ENCODE data around the gene OPN1LW. TPM values are rescaled to one million over a fixed set of nuclear protein-coding genes. Genes with fewer than 3 reads are reported as not detected.
"Not testable (repeated sequence)": the region's sequence is repeated elsewhere in the genome, so short reads cannot be mapped to it uniquely, and the experiment has no call there.

The OPN1LW gene
- total RNA-seq, 4 donors from 2014 or later, result not detected

DNA sequence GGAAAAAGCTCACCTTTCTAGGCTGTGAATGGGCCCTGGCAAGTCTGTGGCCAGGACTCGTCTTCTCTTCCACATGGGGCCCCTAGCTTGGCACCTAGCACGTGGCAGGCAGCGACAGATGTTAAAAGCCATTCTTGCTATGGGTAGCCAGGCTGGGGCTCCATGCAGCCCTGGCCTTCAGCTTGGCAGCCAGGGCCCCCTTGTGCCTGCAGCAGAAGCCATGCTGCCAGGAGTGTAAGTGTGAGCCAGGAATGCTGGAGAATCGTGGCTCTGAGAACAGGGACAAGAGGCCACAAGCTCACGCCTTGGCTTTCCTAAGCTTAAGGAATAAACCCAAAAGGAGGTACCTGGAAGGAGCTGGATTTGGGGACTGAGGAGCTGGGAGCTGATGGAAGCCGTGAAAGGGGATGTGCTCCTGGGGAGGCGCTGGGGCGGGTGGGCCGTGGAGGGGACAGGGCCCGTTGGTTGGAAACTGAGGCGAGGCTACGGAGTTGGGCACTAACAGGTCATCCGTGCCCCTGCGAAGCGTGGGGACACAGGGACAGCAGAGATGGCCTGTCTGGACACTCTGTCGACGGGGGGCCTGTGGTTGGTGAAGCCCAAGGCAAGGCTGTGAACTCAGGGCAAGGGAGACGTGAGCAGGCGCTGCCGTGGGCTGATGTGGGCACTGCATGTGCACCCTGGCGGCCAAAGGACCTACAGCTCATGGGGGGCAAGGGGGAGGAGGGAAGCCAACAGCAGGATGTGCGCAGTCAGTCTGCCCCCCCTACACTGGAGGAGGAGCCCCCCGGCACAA is 895 bp upstream of the OPN1LW start:
- ATAC-seq (ENCODE audit: low FRiP score) (no peak), DNase-seq (ENCODE audit: low spot score) (no peak)
- TF ChIP-seq, protein P1, sequence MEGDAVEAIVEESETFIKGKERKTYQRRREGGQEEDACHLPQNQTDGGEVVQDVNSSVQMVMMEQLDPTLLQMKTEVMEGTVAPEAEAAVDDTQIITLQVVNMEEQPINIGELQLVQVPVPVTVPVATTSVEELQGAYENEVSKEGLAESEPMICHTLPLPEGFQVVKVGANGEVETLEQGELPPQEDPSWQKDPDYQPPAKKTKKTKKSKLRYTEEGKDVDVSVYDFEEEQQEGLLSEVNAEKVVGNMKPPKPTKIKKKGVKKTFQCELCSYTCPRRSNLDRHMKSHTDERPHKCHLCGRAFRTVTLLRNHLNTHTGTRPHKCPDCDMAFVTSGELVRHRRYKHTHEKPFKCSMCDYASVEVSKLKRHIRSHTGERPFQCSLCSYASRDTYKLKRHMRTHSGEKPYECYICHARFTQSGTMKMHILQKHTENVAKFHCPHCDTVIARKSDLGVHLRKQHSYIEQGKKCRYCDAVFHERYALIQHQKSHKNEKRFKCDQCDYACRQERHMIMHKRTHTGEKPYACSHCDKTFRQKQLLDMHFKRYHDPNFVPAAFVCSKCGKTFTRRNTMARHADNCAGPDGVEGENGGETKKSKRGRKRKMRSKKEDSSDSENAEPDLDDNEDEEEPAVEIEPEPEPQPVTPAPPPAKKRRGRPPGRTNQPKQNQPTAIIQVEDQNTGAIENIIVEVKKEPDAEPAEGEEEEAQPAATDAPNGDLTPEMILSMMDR (IDR thresholded peaks at IDR 0.05), result no peak

DNA sequence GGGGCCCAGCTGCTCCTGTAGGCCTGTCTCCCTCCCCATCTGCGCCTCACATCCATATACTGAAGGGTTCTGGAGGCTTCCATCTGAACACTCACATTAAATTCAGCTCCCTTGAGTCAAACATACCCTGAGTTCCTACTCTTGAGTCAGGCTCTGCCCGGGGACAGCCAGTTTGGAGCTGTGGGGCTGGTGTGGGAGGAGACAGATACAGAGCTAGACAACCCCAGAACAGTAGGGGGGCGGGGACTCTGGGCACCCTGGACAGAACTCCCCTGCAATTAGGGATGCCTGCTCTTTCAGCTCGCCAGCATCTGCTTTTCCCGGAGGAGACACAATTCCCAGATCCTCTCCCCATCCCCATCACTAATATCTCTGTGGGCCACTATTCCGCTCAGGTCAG is 7.0 kb downstream of the OPN1LW start:
- not testable (repeated sequence) for DNase-seq (ENCODE audit: low spot score); ATAC-seq (ENCODE audit: low FRiP score)

DNA sequence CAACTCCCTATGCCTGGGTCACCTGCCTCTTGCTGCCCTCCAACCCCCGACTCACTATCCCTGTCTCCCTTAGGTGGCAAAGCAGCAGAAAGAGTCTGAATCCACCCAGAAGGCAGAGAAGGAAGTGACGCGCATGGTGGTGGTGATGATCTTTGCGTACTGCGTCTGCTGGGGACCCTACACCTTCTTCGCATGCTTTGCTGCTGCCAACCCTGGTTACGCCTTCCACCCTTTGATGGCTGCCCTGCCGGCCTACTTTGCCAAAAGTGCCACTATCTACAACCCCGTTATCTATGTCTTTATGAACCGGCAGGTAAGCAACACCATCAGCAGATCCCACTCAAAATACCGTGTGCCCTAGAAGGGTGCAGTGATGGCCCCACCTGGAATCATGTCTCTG is 12.2 kb downstream of the OPN1LW start:
- not testable (repeated sequence) for DNase-seq (ENCODE audit: low spot score); ATAC-seq (ENCODE audit: low FRiP score)

DNA sequence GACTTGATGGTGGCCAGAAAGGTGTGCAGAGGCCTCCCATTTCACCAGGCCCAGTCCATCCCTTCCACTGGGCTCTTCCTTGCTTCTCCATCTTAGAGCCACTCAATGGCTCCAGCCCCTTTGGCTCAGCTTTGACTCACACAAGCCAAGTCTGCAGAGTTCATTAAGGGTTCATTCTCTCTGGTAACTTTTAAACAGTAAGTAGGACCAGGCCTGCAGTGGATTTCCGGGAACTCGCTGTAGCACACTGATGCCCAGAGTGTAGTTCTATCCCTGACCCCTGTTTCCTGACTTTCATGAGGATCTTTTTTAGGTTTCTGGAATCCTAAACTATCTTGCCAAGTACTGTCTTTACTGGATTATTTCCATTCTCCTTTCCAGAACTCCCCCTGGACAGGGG is 13.2 kb downstream of the OPN1LW start:
- peak; percentile 41 for ATAC-seq (ENCODE audit: low FRiP score)
- not testable (repeated sequence) for DNase-seq (ENCODE audit: low spot score)

DNA sequence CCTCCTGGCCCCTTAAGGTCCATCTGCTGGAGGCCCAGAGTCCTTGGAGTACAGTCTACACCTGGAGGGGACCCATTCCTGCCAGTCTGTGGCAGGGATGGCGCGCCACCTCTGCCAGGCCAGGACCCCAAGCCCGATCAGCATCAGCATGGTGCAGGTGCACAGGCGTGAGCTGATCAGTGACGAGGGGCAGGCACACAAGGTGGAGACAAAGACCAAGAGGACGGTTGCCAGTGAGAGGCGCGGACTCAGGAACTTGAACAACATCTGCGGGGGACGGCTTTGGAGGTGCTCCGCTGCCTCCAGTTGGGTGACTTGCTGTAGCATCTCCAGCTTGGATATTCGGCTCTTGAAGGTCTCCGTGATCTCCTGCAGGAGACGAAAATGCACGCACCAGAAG is 15.3 kb downstream of the OPN1LW start:
- not testable (repeated sequence) for ATAC-seq (ENCODE audit: low FRiP score); DNase-seq (ENCODE audit: low spot score)

DNA sequence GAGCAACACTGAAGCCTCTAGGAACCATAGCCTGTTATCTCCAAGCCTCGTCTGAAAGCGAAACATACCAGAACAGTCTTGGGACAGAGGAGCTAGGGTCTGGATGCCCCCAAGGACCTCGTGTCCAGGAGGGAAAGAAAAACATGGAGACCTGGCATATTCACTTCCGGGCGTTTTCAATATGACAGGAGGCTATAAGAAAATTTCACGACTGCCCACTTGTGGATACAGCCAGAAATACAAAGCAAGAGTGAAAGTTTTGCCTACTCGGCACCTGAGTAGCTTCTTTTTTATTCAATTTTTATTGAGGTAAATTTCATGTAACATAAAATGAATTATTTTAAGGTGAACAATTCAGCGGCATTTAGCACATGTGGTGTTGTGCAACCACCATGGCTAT is 20.9 kb downstream of the OPN1LW start:
- DNase-seq (ENCODE audit: low spot score); ATAC-seq (ENCODE audit: low FRiP score): not testable (repeated sequence)

DNA sequence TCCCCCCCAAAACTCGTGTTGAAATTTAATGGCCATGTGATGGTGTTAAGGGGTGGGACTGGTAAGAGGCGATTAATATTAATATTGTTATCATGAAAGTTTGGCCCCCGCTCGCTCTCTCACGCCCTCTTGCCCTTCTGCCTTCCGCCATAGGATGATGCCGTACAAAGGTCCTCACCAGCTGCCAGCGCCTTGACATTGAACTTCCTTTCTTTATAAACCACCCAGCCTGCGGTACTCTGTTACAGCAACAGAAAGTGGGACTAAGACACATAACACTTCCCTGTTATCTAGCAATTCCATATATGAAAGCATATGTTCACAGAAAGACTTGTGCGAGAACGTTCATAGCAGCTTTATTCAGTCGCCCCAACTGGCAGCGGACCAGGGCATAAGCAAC is 24.3 kb downstream of the OPN1LW start:
- ATAC-seq (ENCODE audit: low FRiP score); DNase-seq (ENCODE audit: low spot score): not testable (repeated sequence)

DNA sequence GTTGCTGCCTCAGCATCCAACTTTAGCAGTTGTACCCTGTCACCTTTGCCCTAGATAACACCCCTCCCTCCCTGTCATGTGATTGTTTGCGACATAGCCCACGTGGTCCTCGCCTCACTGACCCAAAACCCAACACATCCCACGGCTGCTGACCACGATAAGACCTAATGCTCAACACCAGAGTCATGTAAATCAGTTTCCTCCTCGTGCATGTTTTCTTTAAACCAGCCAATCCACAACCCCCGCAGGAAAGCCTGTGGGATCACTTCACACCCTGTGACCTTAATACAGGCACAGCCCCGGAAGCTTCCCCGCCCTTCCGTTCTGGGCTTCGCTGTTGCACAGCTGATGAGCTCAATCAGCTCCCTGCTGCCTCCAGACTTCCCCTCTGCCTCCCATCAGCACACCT is 28.5 kb downstream of the OPN1LW start:
- ATAC-seq (ENCODE audit: low FRiP score), result peak; percentile 88
- not testable (repeated sequence) for DNase-seq (ENCODE audit: low spot score)

DNA sequence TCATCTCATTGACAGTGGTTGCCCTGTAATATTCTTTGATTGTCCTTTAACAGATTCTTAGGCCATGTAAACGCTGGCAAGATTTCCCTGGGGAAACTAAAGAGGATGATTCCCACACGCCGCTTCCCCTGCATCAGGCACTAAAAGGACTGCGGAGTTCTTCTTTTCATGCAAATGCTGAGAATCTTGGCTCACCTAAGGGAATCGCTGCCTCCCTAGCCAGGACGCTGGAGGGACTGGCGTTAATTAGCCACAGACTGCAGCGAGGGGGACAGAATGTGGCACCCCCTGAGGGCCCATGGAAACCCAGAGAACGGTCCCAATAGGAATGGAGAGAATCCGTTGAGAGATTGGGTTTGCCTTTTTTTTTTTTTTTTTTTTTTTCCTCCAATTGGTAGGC is 30.3 kb downstream of the OPN1LW start:
- DNase-seq (ENCODE audit: low spot score); ATAC-seq (ENCODE audit: low FRiP score): not testable (repeated sequence)

DNA sequence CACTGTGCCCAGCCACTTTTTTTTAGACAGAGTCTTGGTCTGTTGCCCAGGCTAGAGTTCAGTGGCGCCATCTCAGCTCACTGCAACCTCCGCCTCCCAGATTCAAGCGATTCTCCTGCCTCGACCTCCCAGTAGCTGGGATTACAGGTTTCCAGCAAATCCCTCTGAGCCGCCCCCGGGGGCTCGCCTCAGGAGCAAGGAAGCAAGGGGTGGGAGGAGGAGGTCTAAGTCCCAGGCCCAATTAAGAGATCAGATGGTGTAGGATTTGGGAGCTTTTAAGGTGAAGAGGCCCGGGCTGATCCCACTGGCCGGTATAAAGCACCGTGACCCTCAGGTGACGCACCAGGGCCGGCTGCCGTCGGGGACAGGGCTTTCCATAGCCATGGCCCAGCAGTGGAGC is 38.3 kb downstream of the OPN1LW start, which contains the start of gene OPN1MW:
Gene OPN1MW (plus strand): TSS at position 301 of the 400 bp plus-strand sequence. CDS start 82 bp downstream, at position 383.
- not testable (repeated sequence) for ATAC-seq (ENCODE audit: low FRiP score); DNase-seq (ENCODE audit: low spot score)

DNA sequence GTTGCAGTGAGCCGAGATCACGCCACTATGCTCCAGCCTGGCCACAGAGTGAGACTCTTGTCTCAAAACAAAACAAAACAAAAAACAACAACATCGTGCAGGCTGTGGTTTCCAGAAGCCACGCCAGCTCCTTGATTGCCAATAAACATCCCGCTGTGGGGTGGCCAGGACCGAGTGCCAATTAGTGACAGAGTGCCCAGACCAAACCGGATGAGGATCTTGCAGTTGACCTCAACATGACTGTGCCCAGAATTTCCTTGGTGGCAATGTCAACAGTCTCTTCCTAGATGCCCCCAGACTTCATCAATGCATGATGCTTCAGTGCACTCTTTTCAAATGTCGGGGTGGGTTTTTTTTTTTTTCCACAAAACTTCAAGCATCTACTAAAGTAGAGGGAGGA is 39.8 kb downstream of the OPN1LW start:
- not testable (repeated sequence) for DNase-seq (ENCODE audit: low spot score); ATAC-seq (ENCODE audit: low FRiP score)

DNA sequence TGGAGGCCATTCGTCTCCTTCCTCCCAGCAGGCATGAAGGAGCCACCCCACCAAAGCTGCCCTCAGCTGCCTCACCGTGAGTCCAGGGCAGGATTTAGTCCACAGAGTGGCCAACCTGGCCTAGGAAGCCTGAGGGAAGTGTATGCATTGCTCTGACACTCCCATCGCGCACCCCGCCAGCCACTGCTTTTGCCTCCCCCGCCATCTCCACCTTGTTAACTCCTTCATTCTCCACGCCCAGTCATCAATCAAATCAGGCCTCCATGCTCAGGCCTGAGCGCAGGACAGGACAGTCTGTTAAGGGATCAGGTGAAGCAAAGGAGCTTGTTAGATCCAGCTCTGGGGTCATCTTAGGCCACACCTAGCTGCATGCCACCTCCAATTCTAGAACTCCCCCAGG is 48.8 kb downstream of the OPN1LW start:
- DNase-seq (ENCODE audit: low spot score); ATAC-seq (ENCODE audit: low FRiP score): not testable (repeated sequence)

DNA sequence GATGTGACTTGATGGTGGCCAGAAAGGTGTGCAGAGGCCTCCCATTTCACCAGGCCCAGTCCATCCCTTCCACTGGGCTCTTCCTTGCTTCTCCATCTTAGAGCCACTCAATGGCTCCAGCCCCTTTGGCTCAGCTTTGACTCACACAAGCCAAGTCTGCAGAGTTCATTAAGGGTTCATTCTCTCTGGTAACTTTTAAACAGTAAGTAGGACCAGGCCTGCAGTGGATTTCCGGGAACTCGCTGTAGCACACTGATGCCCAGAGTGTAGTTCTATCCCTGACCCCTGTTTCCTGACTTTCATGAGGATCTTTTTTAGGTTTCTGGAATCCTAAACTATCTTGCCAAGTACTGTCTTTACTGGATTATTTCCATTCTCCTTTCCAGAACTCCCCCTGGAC is 50.3 kb downstream of the OPN1LW start:
- not testable (repeated sequence) for DNase-seq (ENCODE audit: low spot score)
- peak; percentile 53 for ATAC-seq (ENCODE audit: low FRiP score)

DNA sequence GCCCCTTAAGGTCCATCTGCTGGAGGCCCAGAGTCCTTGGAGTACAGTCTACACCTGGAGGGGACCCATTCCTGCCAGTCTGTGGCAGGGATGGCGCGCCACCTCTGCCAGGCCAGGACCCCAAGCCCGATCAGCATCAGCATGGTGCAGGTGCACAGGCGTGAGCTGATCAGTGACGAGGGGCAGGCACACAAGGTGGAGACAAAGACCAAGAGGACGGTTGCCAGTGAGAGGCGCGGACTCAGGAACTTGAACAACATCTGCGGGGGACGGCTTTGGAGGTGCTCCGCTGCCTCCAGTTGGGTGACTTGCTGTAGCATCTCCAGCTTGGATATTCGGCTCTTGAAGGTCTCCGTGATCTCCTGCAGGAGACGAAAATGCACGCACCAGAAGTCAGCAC is 52.4 kb downstream of the OPN1LW start:
- ATAC-seq (ENCODE audit: low FRiP score); DNase-seq (ENCODE audit: low spot score): not testable (repeated sequence)

Other genes starting within 250 kb of the OPN1LW start
- 10 to 100 TPM in 1 of 4 donors, 1 to 10 TPM in 2, under 1 TPM in 1; 0.74 to 22.7 (median 3.6) TPM for gene AVPR2, start 239.6 kb upstream of the OPN1LW start, total RNA-seq
- 10 to 100 TPM; 16.6 to 72.2 (median 36.4) TPM for gene ARHGAP4, start 218.0 kb upstream of the OPN1LW start, total RNA-seq
- 100 to 1,000 TPM in 1 of 4 donors, 10 to 100 TPM in 3; 85.7 to 101 (median 90.7) TPM for gene NAA10, start 209.2 kb upstream of the OPN1LW start, total RNA-seq
- gene RENBP, start 199.6 kb upstream of the OPN1LW start, total RNA-seq, result 10 to 100 TPM in 3 of 4 donors, 1 to 10 TPM in 1; 7.8 to 33.0 (median 26.5) TPM
- gene HCFC1, start 172.4 kb upstream of the OPN1LW start, total RNA-seq, result 10 to 100 TPM; 21.5 to 41.5 (median 30.8) TPM
- 1 to 10 TPM; 1.9 to 9.0 (median 4.5) TPM for gene TMEM187, start 171.5 kb upstream of the OPN1LW start, total RNA-seq
- gene IRAK1, start 124.3 kb upstream of the OPN1LW start, total RNA-seq, result 10 to 100 TPM; 43.1 to 85.3 (median 78.4) TPM
- gene MECP2, start 46.5 kb upstream of the OPN1LW start, total RNA-seq, result 10 to 100 TPM; 48.8 to 66.7 (median 56.0) TPM
- not detected for gene OPN1MW, start 38.4 kb downstream of the OPN1LW start, total RNA-seq
- gene OPN1MW2, start 75.5 kb downstream of the OPN1LW start, total RNA-seq, result not detected
- not detected for gene OPN1MW3, start 113.3 kb downstream of the OPN1LW start, total RNA-seq
- gene TEX28, start 150.9 kb downstream of the OPN1LW start, total RNA-seq, result not detected
- gene TKTL1, start 151.6 kb downstream of the OPN1LW start, total RNA-seq, result under 1 TPM in 2 of 4 donors, not detected in 2; 0.38 to 0.48 TPM
- 1,000 to 10,000 TPM in 1 of 4 donors, 100 to 1,000 TPM in 3; 496 to 1,133 (median 729) TPM for gene FLNA, start 230.4 kb downstream of the OPN1LW start, total RNA-seq
- gene EMD, start 235.1 kb downstream of the OPN1LW start, total RNA-seq, result 10 to 100 TPM; 25.7 to 61.8 (median 53.2) TPM